ENCODE data around the gene NOC4L.
"Not testable (repeated sequence)": the region's sequence is repeated elsewhere in the genome, so short reads cannot be mapped to it uniquely, and the experiment has no call there.

The NOC4L gene

GRCh38 chr12:132186857-132187620, 42.8 kb downstream of the NOC4L start:
- no peak for DNase-seq

- DNase-seq = no peak
Observed at GRCh38 chr12:132187646-132188450, 43.6 kb downstream of the NOC4L start.

GRCh38 chr12:132188451-132188901, 44.2 kb downstream of the NOC4L start:
- no peak for DNase-seq

- DNase-seq = no peak
Observed at GRCh38 chr12:132188916-132189325, 44.7 kb downstream of the NOC4L start.

- DNase-seq = peak; percentile 55
Observed at GRCh38 chr12:132189378-132190011, 45.2 kb downstream of the NOC4L start.

GRCh38 chr12:132190012-132190755, 45.9 kb downstream of the NOC4L start:
- DNase-seq = no peak

GRCh38 chr12:132190834-132191500, 46.7 kb downstream of the NOC4L start:
- DNase-seq = no peak

- DNase-seq = no peak
Observed at GRCh38 chr12:132191715-132192553, 47.7 kb downstream of the NOC4L start.

- DNase-seq = no peak
Observed at GRCh38 chr12:132194056-132194455, 49.8 kb downstream of the NOC4L start.

- DNase-seq = no peak
Observed at GRCh38 chr12:132194556-132194955, 50.3 kb downstream of the NOC4L start.

GRCh38 chr12:132195242-132195641, 51.0 kb downstream of the NOC4L start:
- DNase-seq = not testable (repeated sequence)

- no peak for DNase-seq
Observed at GRCh38 chr12:132196038-132196872, 52.0 kb downstream of the NOC4L start.

GRCh38 chr12:132196873-132197390, 52.7 kb downstream of the NOC4L start:
- DNase-seq = no peak

GRCh38 chr12:132197581-132198354, 53.5 kb downstream of the NOC4L start:
- DNase-seq = no peak

- DNase-seq = no peak
Observed at GRCh38 chr12:132199101-132199500, 54.8 kb downstream of the NOC4L start.

- no peak for DNase-seq
Observed at GRCh38 chr12:132199526-132200319, 55.5 kb downstream of the NOC4L start.

GRCh38 chr12:132200800-132201199, 56.5 kb downstream of the NOC4L start:
- DNase-seq = no peak

GRCh38 chr12:132201391-132202120, 57.3 kb downstream of the NOC4L start:
- no peak for DNase-seq
